CD4-positive, alpha-beta T cell (primary cell): ENCODE results near the gene MIPOL1. TPM values are rescaled to one million over a fixed set of nuclear protein-coding genes. Genes with fewer than 3 reads are reported as not detected.

Source experiments
- ATAC-seq: fragments of 200-7000 bp; cut with Tn5 transposase; one replicate; pipeline ENCODE4 v1.10.0; 2022; ENCODE audit warnings: mild to moderate bottlenecking; ENCODE audit not compliant: poor library complexity
- CTCF ChIA-PET: fragments of 350-600 bp; sonication (Branson Sonifier 250); formaldehyde crosslinking; loops from one replicate; lab custom pipeline; 2021; ENCODE audit warnings: antibody characterized with exemption, inconsistent platforms; lab: Charles Lee
- POLR2A ChIA-PET: fragments of 350-600 bp; sonication (Branson Sonifier 250); formaldehyde crosslinking; loops from one replicate; lab custom pipeline; 2021; ENCODE audit warnings: antibody characterized with exemption, inconsistent platforms; lab: Charles Lee
- DNase-seq, 14 experiments: peaks; one replicate each; pipeline ENCODE4 v3.0.0-alpha.2; 2013 to 2020; ENCODE audit warnings: mixed read lengths in 2 of 14
- H3K27ac ChIP-seq, 2 donors: one replicate each; pipeline versions ENCODE4 v1.5.1 to v1.7.0; 2013; ENCODE audit warnings: low read length in 2 of 2, low read depth in 1 of 2, mild to moderate bottlenecking in 1 of 2
- H3K27me3 ChIP-seq, 2 experiments: 1 replicate in 1 of 2; 2 replicates in 1 of 2; pipeline versions ENCODE4 v1.6.1 to v1.7.0; 2013; ENCODE audit warnings: low read length in 2 of 2, control low read depth in 1 of 2, mild to moderate bottlenecking in 1 of 2, moderate library complexity in 1 of 2; ENCODE audit not compliant: insufficient read depth in 2 of 2, control insufficient read depth in 1 of 2
- H3K36me3 ChIP-seq: one replicate; pipeline ENCODE4 v1.6.1; 2013; ENCODE audit warnings: low read length, control low read depth; ENCODE audit not compliant: insufficient read depth
- H3K4me1 ChIP-seq: one replicate; pipeline ENCODE4 v1.6.1; 2013; ENCODE audit warnings: low read length, control low read depth; ENCODE audit not compliant: insufficient read depth
- H3K4me3 ChIP-seq: one replicate; pipeline ENCODE4 v1.5.1; 2013; ENCODE audit warnings: mild to moderate bottlenecking, low read length, moderate library complexity
- H3K9me3 ChIP-seq, 2 experiments: 1 replicate in 1 of 2; 2 replicates in 1 of 2; pipeline versions ENCODE4 v1.6.1 to v1.7.0; 2013; ENCODE audit warnings: low read length in 2 of 2, mild to moderate bottlenecking in 2 of 2, control low read depth in 1 of 2, moderate library complexity in 1 of 2; ENCODE audit not compliant: control insufficient read depth in 1 of 2, insufficient read depth in 1 of 2
- H3K27ac Mint-ChIP-seq: one replicate; pipeline ENCODE4 v1.8.0; 2020; ENCODE audit warnings: mixed read lengths
- H3K27me3 Mint-ChIP-seq: one replicate; pipeline ENCODE4 v1.8.0; 2021; ENCODE audit warnings: mixed read lengths
- H3K36me3 Mint-ChIP-seq: one replicate; pipeline ENCODE4 v1.8.0; 2021; ENCODE audit warnings: low read depth, mixed read lengths
- H3K4me1 Mint-ChIP-seq: one replicate; pipeline ENCODE4 v1.8.0; 2021; ENCODE audit warnings: low read depth, mixed read lengths
- H3K4me3 Mint-ChIP-seq: one replicate; pipeline ENCODE4 v1.8.0; 2020; ENCODE audit warnings: mild to moderate bottlenecking, mixed read lengths
- H3K9me3 Mint-ChIP-seq: one replicate; pipeline ENCODE4 v1.8.0; 2020; ENCODE audit warnings: mixed read lengths
- CTCF ChIP-seq: fragments of 200-600 bp; IDR thresholded peaks from one replicate; pipeline ENCODE4 v1.8.0; 2022; ENCODE audit warnings: antibody characterized with exemption, mild to moderate bottlenecking
- intact Hi-C, 2 experiments: fragments of 100-400 bp; cut with DNase I in 1 of 2; cut with micrococcal nuclease in 1 of 2; formaldehyde crosslinking; loops; one replicate each; pipeline versions ENCODE4 v1.15.1 to v1.9.0; 2023 to 2025; cut with DNase I, micrococcal nuclease
- total RNA-seq, 174 experiments: library from RNA in 2 of 174; stranded (reverse) in 2 of 174; gene quantifications; one replicate each; pipeline ENCODE4 v1.2.3 and lab custom pipeline; 2021 to 2026

Gene MIPOL1
- total RNA-seq, 2 experiments from 2014 or later = 0.30 TPM; not detected in 1

DNA sequence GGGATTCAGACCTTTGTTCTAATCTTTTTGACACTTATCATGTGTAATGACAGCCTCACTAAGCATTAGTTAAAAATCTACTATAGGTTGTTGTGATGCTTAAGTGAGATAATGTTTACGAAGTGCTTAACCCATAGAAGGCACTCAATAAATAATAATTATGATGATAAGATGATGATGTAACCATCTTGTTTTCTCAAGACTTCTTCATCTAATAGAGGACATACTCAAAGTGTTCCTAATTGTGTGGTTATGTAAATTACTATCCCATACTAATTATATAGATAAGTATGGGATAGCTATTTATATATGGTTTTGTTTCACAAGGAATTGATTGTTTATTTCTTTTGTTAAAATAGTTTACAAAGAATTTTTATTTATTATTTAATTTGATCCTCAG is 76.9 kb downstream of the MIPOL1 start:
- Mint-ChIP-seq H3K9me3 (no peaks in the 10 kb centered on the region), H3K36me3 (no peaks in the 10 kb centered on the region), H3K27ac (no peak overlapping the region), H3K27me3 (no peaks in the 10 kb centered on the region), H3K4me1 (no peaks in the 10 kb centered on the region), H3K4me3 (no peak overlapping the region)
- DNase-seq = no peak
- Histone ChIP-seq H3K27me3 (no peaks in the 10 kb centered on the region), H3K4me3 (no peak overlapping the region), H3K9me3 (no peaks in the 10 kb centered on the region), H3K36me3 (no peaks in the 10 kb centered on the region), H3K4me1 (no peaks in the 10 kb centered on the region), H3K27ac (no peak overlapping the region)
- CTCF ChIA-PET = no interaction called here
- POLR2A ChIA-PET = no interaction called here
- no peak for ATAC-seq
- intact Hi-C loops = no loop called here
- TF ChIP-seq CTCF = no peak

- POLR2A ChIA-PET = no interaction called here
- H3K4me3 Mint-ChIP-seq = no peak overlapping the region
These were observed 78.2 kb downstream of the MIPOL1 start for GRCh38 chr14:37275963-37276362.

GRCh38 chr14:37278636-37279538 is 81.2 kb downstream of the MIPOL1 start:
- POLR2A ChIA-PET = no interaction called here
- CTCF ChIA-PET = no interaction called here
- H3K27ac ChIP-seq = no peak overlapping the region
- H3K4me1 Mint-ChIP-seq = no peaks in the 10 kb centered on the region
- H3K27me3 Mint-ChIP-seq = no peaks in the 10 kb centered on the region
- no peaks in the 10 kb centered on the region for H3K4me1 ChIP-seq
- H3K9me3 Mint-ChIP-seq = no peaks in the 10 kb centered on the region
- no peak overlapping the region for H3K4me3 Mint-ChIP-seq
- peaks cover 0 to 3% of the 10 kb centered on the region in 2 experiments for H3K9me3 ChIP-seq
- no peaks in the 10 kb centered on the region for H3K27me3 ChIP-seq
- H3K27ac Mint-ChIP-seq = no peak overlapping the region
- no peaks in the 10 kb centered on the region for H3K36me3 ChIP-seq
- intact Hi-C loops = no loop called here
- H3K4me3 ChIP-seq = no peak overlapping the region
- no peak for ATAC-seq
- no peak for TF ChIP-seq CTCF
- no peaks in the 10 kb centered on the region for H3K36me3 Mint-ChIP-seq
- DNase-seq = no peak

More at GRCh38 chr14:37275963-37276362, 78.2 kb downstream of the MIPOL1 start:
- no peaks in the 10 kb centered on the region for H3K4me1 Mint-ChIP-seq
- intact Hi-C loops = no loop called here
- no peaks in the 10 kb centered on the region for H3K9me3 ChIP-seq
- H3K27me3 Mint-ChIP-seq = no peaks in the 10 kb centered on the region
- no peaks in the 10 kb centered on the region for H3K36me3 ChIP-seq
- H3K4me3 ChIP-seq = no peak overlapping the region
- H3K9me3 Mint-ChIP-seq = no peaks in the 10 kb centered on the region
- H3K4me1 ChIP-seq = no peaks in the 10 kb centered on the region
- CTCF ChIA-PET = no interaction called here
- no peaks in the 10 kb centered on the region for H3K36me3 Mint-ChIP-seq
- no peaks in the 10 kb centered on the region for H3K27me3 ChIP-seq
- DNase-seq = no peak
- H3K27ac ChIP-seq = no peak overlapping the region
- no peak for ATAC-seq
- no peak overlapping the region for H3K27ac Mint-ChIP-seq
- TF ChIP-seq CTCF = no peak
